Suppressor macrophage treated with lipopolysaccharide for 1 hour (primary cell): ENCODE results near the gene GTPBP8.
"Not testable (repeated sequence)": the region's sequence is repeated elsewhere in the genome, so short reads cannot be mapped to it uniquely, and the experiment has no call there.

Experiments used
- DNase-seq, 3 donors: peaks; one replicate each; pipeline ENCODE4 v3.0.0-alpha.2; 2020 to 2022

GTPBP8 gene

GRCh38 chr3:113002037-113002436, 11.3 kb downstream of the GTPBP8 start:
- no peak for DNase-seq

GRCh38 chr3:113002679-113003078, 11.9 kb downstream of the GTPBP8 start:
- no peak for DNase-seq

- DNase-seq: no peak
These were observed 14.8 kb downstream of the GTPBP8 start for GRCh38 chr3:113005611-113006010.

GRCh38 chr3:113006359-113007056, 15.7 kb downstream of the GTPBP8 start:
- no peak for DNase-seq

GRCh38 chr3:113008117-113008516, 17.3 kb downstream of the GTPBP8 start:
- DNase-seq: no peak

- no peak for DNase-seq
These were observed 22.8 kb downstream of the GTPBP8 start for GRCh38 chr3:113013593-113013992.

GRCh38 chr3:113018536-113019181, 27.9 kb downstream of the GTPBP8 start:
- peak in 2 of 3 donors; percentile 13 to 14 for DNase-seq

- peak; percentile 91 to 97 (median 93) for DNase-seq
These were observed 28.7 kb downstream of the GTPBP8 start for GRCh38 chr3:113019182-113020137.

GRCh38 chr3:113021471-113021870, 30.7 kb downstream of the GTPBP8 start:
- no peak for DNase-seq

- DNase-seq: no peak
These were observed 43.2 kb downstream of the GTPBP8 start for GRCh38 chr3:113034011-113034410.

- DNase-seq: peak; percentile 66 to 79 (median 79)
These were observed 44.7 kb downstream of the GTPBP8 start for GRCh38 chr3:113035387-113035982.

- no peak for DNase-seq
These were observed 47.5 kb downstream of the GTPBP8 start for GRCh38 chr3:113038328-113038727.

GRCh38 chr3:113039546-113039945, 48.8 kb downstream of the GTPBP8 start:
- no peak for DNase-seq

- DNase-seq: no peak
These were observed 49.4 kb downstream of the GTPBP8 start for GRCh38 chr3:113040231-113040630.

GRCh38 chr3:113043686-113044085, 52.9 kb downstream of the GTPBP8 start:
- DNase-seq: no peak

- not testable (repeated sequence) for DNase-seq
These were observed 55.6 kb downstream of the GTPBP8 start for GRCh38 chr3:113046186-113046965.

- peak; percentile 90 to 95 (median 93) for DNase-seq
These were observed 60.5 kb downstream of the GTPBP8 start for GRCh38 chr3:113051302-113051711.
